Thyroid gland (tissue), 4 donors: ENCODE measurements around the gene HSP90AA1. TPM values are rescaled to one million over a fixed set of nuclear protein-coding genes. Genes with fewer than 3 reads are reported as not detected.
A peak's percentile ranks its signal among the peaks of the same experiment; 100 is the strongest.
"Not testable (repeated sequence)": the region's sequence is repeated elsewhere in the genome, so short reads cannot be mapped to it uniquely, and the experiment has no call there.

Source experiments
- DNase-seq, 2 donors: peaks; one replicate each; pipeline ENCODE4 v3.0.0-alpha.2; 2019
- H3K27ac ChIP-seq, 3 donors: fragments of 200-600 bp; sonication (generic); 1 replicate in 2 of 3; 2 replicates in 1 of 3; pipeline ENCODE4 v1.5.1; 2016 to 2019; ENCODE audit warnings: mild to moderate bottlenecking in 1 of 3, moderate library complexity in 1 of 3
- H3K27me3 ChIP-seq: fragments of 200-600 bp; sonication (generic); one replicate; pipeline ENCODE4 v1.5.1; 2019
- H3K36me3 ChIP-seq, 2 donors: fragments of 200-600 bp; sonication (generic); one replicate each; pipeline ENCODE4 v1.5.1; 2016 to 2019
- H3K4me1 ChIP-seq, 2 donors: fragments of 200-600 bp; sonication (generic); one replicate each; pipeline ENCODE4 v1.5.1; 2017 to 2019
- H3K4me3 ChIP-seq, 3 donors: fragments of 200-600 bp; sonication (generic); replicated peaks in 1 of 3; 1 replicate in 2 of 3; 2 replicates in 1 of 3; pipeline ENCODE4 v1.5.1; 2016; ENCODE audit warnings: mild to moderate bottlenecking in 1 of 3
- H3K9me3 ChIP-seq: fragments of 200-600 bp; sonication (generic); one replicate; pipeline ENCODE4 v1.5.1; 2017
- CTCF ChIP-seq, 6 experiments: fragments of 200-600 bp in 3 of 6; fragments of 450-650 bp in 3 of 6; sonication (generic) in 3 of 6; IDR thresholded peaks; one replicate each; pipeline ENCODE4 v1.5.1; 2016 to 2019; ENCODE audit warnings: antibody characterized with exemption in 6 of 6, mild to moderate bottlenecking in 2 of 6, inconsistent platforms in 1 of 6, moderate library complexity in 1 of 6
- POLR2A ChIP-seq, 2 donors: fragments of 450-650 bp; IDR thresholded peaks; one replicate each; pipeline ENCODE4 v1.6.1; 2017; ENCODE audit warnings: antibody characterized with exemption in 2 of 2, mild to moderate bottlenecking in 2 of 2, moderate library complexity in 1 of 2
- WGBS, 2 donors: methylation state at CpG; one replicate each; pipeline ENCODE4 v1.1.5; 2017; 5-methylcytosine and 5-hydroxymethylcytosine counted together
- intact Hi-C: fragments of 100-400 bp; cut with DNase I; formaldehyde crosslinking; loops from one replicate; pipeline ENCODE4 v1.15.1; 2023
- total RNA-seq, 4 donors: library from RNA; depleted of rRNA; stranded (reverse); fragments of >200 nt; gene quantifications; one replicate each; pipeline ENCODE4 v1.2.3, GENCODE V29; 2016

HSP90AA1 gene
- total RNA-seq, 4 donors from 2014 or later, result 217 to 405 (median 278) TPM

GRCh38 chr14:102071283-102071998 lies 15.4 kb downstream of the HSP90AA1 start:
- Histone ChIP-seq H3K4me1 (no peaks in the 10 kb centered on the region), H3K4me3 (no peak overlapping the region), H3K9me3 (no peaks in the 10 kb centered on the region), H3K36me3 (no peaks in the 10 kb centered on the region), H3K27me3 (no peaks in the 10 kb centered on the region), H3K27ac (no peak overlapping the region)
- intact Hi-C loops, result no loop called here
- WGBS, 2 donors, result 64 to 80% methylated on average over 10 of the region's 10 CpGs
- TF ChIP-seq POLR2A (IDR thresholded peaks at IDR 0.05) (no peak), CTCF (IDR thresholded peaks at IDR 0.05) (no peak)
- no peak for DNase-seq

- DNase-seq, result no peak
- no peak overlapping the region for H3K4me3 ChIP-seq
- H3K4me1 ChIP-seq, result peaks cover 3 to 10% of the 10 kb centered on the region in 2 donors
- no peaks in the 10 kb centered on the region for H3K27me3 ChIP-seq
- no peaks in the 10 kb centered on the region for H3K36me3 ChIP-seq
- intact Hi-C loops, result loop anchor here (10.0 kb wide), 1 partner anchor 159 kb away; no protein-coding TSS in a partner anchor
- no peaks in the 10 kb centered on the region for H3K9me3 ChIP-seq
- TF ChIP-seq POLR2A (IDR thresholded peaks at IDR 0.05), result no peak
- no peak for TF ChIP-seq CTCF (IDR thresholded peaks at IDR 0.05)
- H3K27ac ChIP-seq, result no peak overlapping the region
- WGBS, 2 donors, result 92 to 93% methylated on average over 12 of the region's 12 CpGs
Observed at GRCh38 chr14:102066041-102066451, 20.8 kb downstream of the HSP90AA1 start.

GRCh38 chr14:102064590-102064989 lies 22.3 kb downstream of the HSP90AA1 start:
- not testable (repeated sequence) for H3K36me3 ChIP-seq, H3K27ac ChIP-seq, H3K27me3 ChIP-seq, DNase-seq, H3K9me3 ChIP-seq, H3K4me3 ChIP-seq
- intact Hi-C loops, result loop anchor here (5.0 to 10.0 kb wide), 2 partner anchors 33 to 160 kb away; no protein-coding TSS in a partner anchor
- WGBS, 2 donors, result 94 to 95% methylated on average over 8 of the region's 8 CpGs
- peaks cover 3 to 10% of the 10 kb centered on the region in 2 donors for H3K4me1 ChIP-seq

GRCh38 chr14:102063808-102064429 lies 22.9 kb downstream of the HSP90AA1 start:
- intact Hi-C loops, result loop anchor here (5.0 to 10.0 kb wide), 2 partner anchors 33 to 161 kb away; no protein-coding TSS in a partner anchor
- Histone ChIP-seq H3K27me3 (no peaks in the 10 kb centered on the region), H3K4me3 (no peak overlapping the region), H3K4me1 (peaks cover 3 to 10% of the 10 kb centered on the region in 2 donors), H3K9me3 (no peaks in the 10 kb centered on the region), H3K36me3 (no peaks in the 10 kb centered on the region), H3K27ac (peak overlapping the region in 1 of 3 donors; percentile 25)
- TF ChIP-seq POLR2A (IDR thresholded peaks at IDR 0.05) (no peak), CTCF (IDR thresholded peaks at IDR 0.05) (no peak)
- no peak for DNase-seq
- 69 to 75% methylated on average over 14 of the region's 14 CpGs for WGBS, 2 donors

GRCh38 chr14:102063109-102063807 lies 23.6 kb downstream of the HSP90AA1 start:
- whole genome bisulfite sequencing, 2 donors, result 18 to 19% methylated on average over 20 to 21 of the region's 26 CpGs
- peak overlapping the region in 1 of 3 donors; percentile 25 for H3K27ac ChIP-seq
- H3K36me3 ChIP-seq, result no peaks in the 10 kb centered on the region
- TF ChIP-seq POLR2A (IDR thresholded peaks at IDR 0.05) (no peak), CTCF (IDR thresholded peaks at IDR 0.05) (peak; percentile 12 to 63 (median 50))
- DNase-seq, result peak; percentile 88 to 89
- no peaks in the 10 kb centered on the region for H3K9me3 ChIP-seq
- intact Hi-C loops, result loop anchor here (5.0 to 10.0 kb wide), 2 partner anchors 34 to 162 kb away; no protein-coding TSS in a partner anchor
- H3K27me3 ChIP-seq, result no peaks in the 10 kb centered on the region
- no peak overlapping the region for H3K4me3 ChIP-seq
- peaks cover 3 to 10% of the 10 kb centered on the region in 2 donors for H3K4me1 ChIP-seq
